ENCODE results near the gene HTR3D. TPM values are rescaled to one million over a fixed set of nuclear protein-coding genes. Genes with fewer than 3 reads are reported as not detected.
"Not testable (repeated sequence)": the region's sequence is repeated elsewhere in the genome, so short reads cannot be mapped to it uniquely, and the experiment has no call there.

Gene HTR3D
- total RNA-seq, 4 donors from 2014 or later: not detected

DNA sequence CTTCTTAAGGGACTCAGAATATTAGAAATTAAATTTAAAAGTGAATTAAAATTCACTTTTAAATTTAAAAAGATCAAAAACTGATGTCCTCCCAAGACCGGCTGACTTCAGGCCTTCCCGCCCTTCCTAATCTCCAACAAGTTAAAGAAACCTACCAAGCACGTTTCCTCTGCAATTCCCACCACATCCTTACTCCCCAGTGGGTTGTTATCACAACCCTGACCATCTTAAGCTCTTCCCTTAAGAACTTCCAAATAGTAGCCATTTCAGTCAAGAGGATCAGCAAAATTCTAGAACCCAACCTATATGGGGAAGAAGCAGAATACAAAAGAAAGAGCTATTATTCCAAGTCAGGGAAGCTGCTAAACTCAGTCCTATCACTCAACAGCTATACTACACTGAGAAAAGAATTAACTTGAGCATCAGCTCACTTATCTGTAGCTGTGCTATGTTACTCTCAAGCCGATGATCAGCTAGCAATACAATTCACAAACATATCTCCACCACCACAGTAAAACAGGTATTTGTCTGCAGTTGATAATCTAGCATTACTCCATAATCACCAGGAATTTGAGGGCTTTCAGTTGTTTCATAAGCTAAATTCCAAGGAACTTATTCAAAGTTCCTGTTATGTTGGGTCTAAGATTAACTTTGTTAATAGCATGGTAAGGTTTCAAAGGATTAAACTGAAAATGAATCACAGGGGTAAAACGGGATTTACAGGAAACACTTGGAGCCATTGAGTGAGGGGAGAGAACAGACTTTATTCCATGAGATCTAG, 28.2 kb upstream of the HTR3D start:
- WGBS, 2 donors: 54 to 74% methylated on average over 5 of the region's 5 CpGs

GRCh38 chr3:184004476-184004875, 27.1 kb upstream of the HTR3D start:
- peaks cover 38 to 84% (median 52%) of the 10 kb centered on the region in 3 donors for H3K4me1 ChIP-seq
- TF ChIP-seq, protein P1, sequence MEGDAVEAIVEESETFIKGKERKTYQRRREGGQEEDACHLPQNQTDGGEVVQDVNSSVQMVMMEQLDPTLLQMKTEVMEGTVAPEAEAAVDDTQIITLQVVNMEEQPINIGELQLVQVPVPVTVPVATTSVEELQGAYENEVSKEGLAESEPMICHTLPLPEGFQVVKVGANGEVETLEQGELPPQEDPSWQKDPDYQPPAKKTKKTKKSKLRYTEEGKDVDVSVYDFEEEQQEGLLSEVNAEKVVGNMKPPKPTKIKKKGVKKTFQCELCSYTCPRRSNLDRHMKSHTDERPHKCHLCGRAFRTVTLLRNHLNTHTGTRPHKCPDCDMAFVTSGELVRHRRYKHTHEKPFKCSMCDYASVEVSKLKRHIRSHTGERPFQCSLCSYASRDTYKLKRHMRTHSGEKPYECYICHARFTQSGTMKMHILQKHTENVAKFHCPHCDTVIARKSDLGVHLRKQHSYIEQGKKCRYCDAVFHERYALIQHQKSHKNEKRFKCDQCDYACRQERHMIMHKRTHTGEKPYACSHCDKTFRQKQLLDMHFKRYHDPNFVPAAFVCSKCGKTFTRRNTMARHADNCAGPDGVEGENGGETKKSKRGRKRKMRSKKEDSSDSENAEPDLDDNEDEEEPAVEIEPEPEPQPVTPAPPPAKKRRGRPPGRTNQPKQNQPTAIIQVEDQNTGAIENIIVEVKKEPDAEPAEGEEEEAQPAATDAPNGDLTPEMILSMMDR (IDR thresholded peaks at IDR 0.05): no peak
- TF ChIP-seq POLR2A (IDR thresholded peaks at IDR 0.05): no peak
- peaks cover 0 to 21% (median 0%) of the 10 kb centered on the region in 3 donors for H3K36me3 ChIP-seq
- 63 to 68% methylated on average over 1 to 2 of the region's 2 CpGs for WGBS, 2 donors
- H3K9me3 ChIP-seq: no peaks in the 10 kb centered on the region
- no peaks in the 10 kb centered on the region for H3K27me3 ChIP-seq
- H3K4me3 ChIP-seq: no peak overlapping the region
- H3K27ac ChIP-seq: peak overlapping the region; percentile 5 to 83 (median 74)
- intact Hi-C loops (cut with DNase I): no loop called here
- DNase-seq: no peak

More for the DNA sequence above, 28.2 kb upstream of the HTR3D start:
- H3K4me3 ChIP-seq: no peak overlapping the region
- no peaks in the 10 kb centered on the region for H3K9me3 ChIP-seq
- no peak for TF ChIP-seq POLR2A (IDR thresholded peaks at IDR 0.05)
- TF ChIP-seq, protein P1 (IDR thresholded peaks at IDR 0.05): no peak
- intact Hi-C loops (cut with DNase I): no loop called here
- peaks cover 0 to 11% (median 0%) of the 10 kb centered on the region in 3 donors for H3K36me3 ChIP-seq
- no peaks in the 10 kb centered on the region for H3K27me3 ChIP-seq
- peak overlapping the region; percentile 61 to 83 (median 74) for H3K27ac ChIP-seq
- H3K4me1 ChIP-seq: peaks cover 42 to 85% (median 44%) of the 10 kb centered on the region in 3 donors
- DNase-seq: no peak

GRCh38 chr3:184005941-184006507, 25.5 kb upstream of the HTR3D start:
- H3K4me1 ChIP-seq: peaks cover 38 to 81% (median 52%) of the 10 kb centered on the region in 3 donors
- H3K27ac ChIP-seq: peak overlapping the region; percentile 73 to 83 (median 75)
- peak overlapping the region in 3 of 4 donors; percentile 2 to 22 (median 19) for H3K4me3 ChIP-seq
- H3K27me3 ChIP-seq: no peaks in the 10 kb centered on the region
- no peaks in the 10 kb centered on the region for H3K9me3 ChIP-seq
- WGBS, 2 donors: 7 to 26% methylated on average over 10 to 11 of the region's 11 CpGs
- TF ChIP-seq POLR2A (IDR thresholded peaks at IDR 0.05): peak in 1 of 4 donors; percentile 45
- TF ChIP-seq, protein P1 (IDR thresholded peaks at IDR 0.05): no peak
- peaks cover 0 to 30% (median 3%) of the 10 kb centered on the region in 3 donors for H3K36me3 ChIP-seq
- no peak for DNase-seq
- intact Hi-C loops (cut with DNase I): no loop called here

DNA sequence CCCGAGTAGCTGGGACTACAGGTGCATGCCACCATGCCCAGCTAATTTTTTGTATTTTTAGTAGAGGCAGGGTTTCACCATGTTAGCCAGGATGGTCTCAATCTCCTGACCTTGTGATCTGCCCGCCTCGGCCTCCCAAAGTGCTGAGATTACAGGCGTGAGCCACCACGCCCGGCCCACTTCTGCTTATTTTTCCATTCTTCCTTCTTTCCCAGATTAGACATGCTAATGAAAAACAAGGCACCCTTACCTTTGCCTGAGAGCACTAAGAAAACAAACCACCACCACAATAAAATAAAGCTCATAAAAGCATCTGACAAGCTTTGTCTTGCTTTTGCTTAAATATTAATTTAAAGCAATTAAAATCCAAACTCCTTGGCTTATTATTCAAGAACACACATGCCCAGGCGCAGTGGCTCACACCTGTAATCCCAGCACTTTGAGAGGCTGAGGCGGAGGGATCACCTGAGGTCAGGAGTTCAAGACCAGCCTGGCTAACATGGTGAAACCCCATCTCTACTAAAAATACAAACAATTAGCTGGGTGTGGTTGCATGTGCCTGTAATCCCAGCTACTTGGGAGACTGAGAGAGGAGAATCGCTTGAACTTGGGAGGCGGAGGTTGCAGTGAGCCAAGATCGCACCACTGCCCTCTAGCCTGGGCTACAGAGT, 24.3 kb upstream of the HTR3D start:
- DNase-seq; H3K9me3 ChIP-seq; H3K4me3 ChIP-seq; intact Hi-C loops (cut with DNase I); H3K27me3 ChIP-seq: not testable (repeated sequence)
- peak overlapping the region; percentile 73 to 83 (median 75) for H3K27ac ChIP-seq
- H3K4me1 ChIP-seq: peaks cover 32 to 71% (median 52%) of the 10 kb centered on the region in 3 donors
- H3K36me3 ChIP-seq: peaks cover 0 to 38% (median 3%) of the 10 kb centered on the region in 3 donors
- WGBS, 2 donors: 40 to 74% methylated on average over 11 of the region's 11 CpGs

GRCh38 chr3:184008161-184008560, 23.4 kb upstream of the HTR3D start:
- no peak for DNase-seq
- TF ChIP-seq POLR2A (IDR thresholded peaks at IDR 0.05): no peak
- TF ChIP-seq, protein P1 (IDR thresholded peaks at IDR 0.05): no peak
- Histone ChIP-seq H3K27me3 (no peaks in the 10 kb centered on the region), H3K36me3 (peaks cover 0 to 47% (median 3%) of the 10 kb centered on the region in 3 donors), H3K9me3 (no peaks in the 10 kb centered on the region), H3K4me3 (no peak overlapping the region), H3K4me1 (peaks cover 24 to 71% (median 47%) of the 10 kb centered on the region in 3 donors), H3K27ac (peak overlapping the region; percentile 73 to 83 (median 75))
- 23 to 29% methylated on average over 3 of the region's 3 CpGs for WGBS, 2 donors
- intact Hi-C loops (cut with DNase I): no loop called here
